DOHH2 (cell line): ENCODE data around the gene VSIG2.

Experiments
- H3F3A ChIP-seq: fragments of 200-600 bp; sonication (generic), shearing (Covaris generic); 2 replicates; pipeline ENCODE4 v1.6.0; 2016; ENCODE audit warnings: antibody characterized with exemption, mild to moderate bottlenecking; ENCODE audit not compliant: control insufficient read depth, insufficient read depth
- H3K27ac ChIP-seq: fragments of 200-600 bp; sonication (generic); 2 replicates; pipeline ENCODE4 v1.5.1; 2014; ENCODE audit warnings: low read depth, mild to moderate bottlenecking, low read length, moderate library complexity
- H3K27me3 ChIP-seq: fragments of 200-600 bp; sonication (generic); 2 replicates; pipeline ENCODE4 v1.6.1; 2014; ENCODE audit warnings: mild to moderate bottlenecking, low read length, mixed read lengths; ENCODE audit not compliant: control insufficient read depth
- H3K36me3 ChIP-seq: fragments of 200-600 bp; sonication (generic); 2 replicates; pipeline ENCODE4 v1.6.1; 2014; ENCODE audit warnings: mild to moderate bottlenecking, low read length, moderate library complexity, mixed read lengths; ENCODE audit not compliant: control insufficient read depth
- H3K4me1 ChIP-seq: fragments of 200-600 bp; sonication (generic); 2 replicates; pipeline ENCODE4 v1.6.1; 2014; ENCODE audit warnings: mild to moderate bottlenecking, low read length, mixed read lengths; ENCODE audit not compliant: control insufficient read depth
- H3K4me2 ChIP-seq: fragments of 200-600 bp; sonication (generic); 2 replicates; pipeline ENCODE4 v1.6.0; 2014; ENCODE audit warnings: mild to moderate bottlenecking, low read length, moderate library complexity
- H3K4me3 ChIP-seq: fragments of 200-600 bp; sonication (generic); 2 replicates; pipeline ENCODE4 v1.5.1; 2014; ENCODE audit warnings: mild to moderate bottlenecking, low read length, mixed read lengths
- H3K79me2 ChIP-seq: fragments of 200-600 bp; sonication (generic); 2 replicates; pipeline ENCODE4 v1.6.1; 2014; ENCODE audit warnings: mild to moderate bottlenecking, low read length, mixed read lengths; ENCODE audit not compliant: control insufficient read depth
- H3K9me2 ChIP-seq: fragments of 200-600 bp; sonication (generic); replicated peaks from 2 replicates; pipeline ENCODE4 v1.6.1; 2014; ENCODE audit warnings: mild to moderate bottlenecking, low read length, mixed read lengths; ENCODE audit not compliant: control insufficient read depth
- H3K9me3 ChIP-seq: fragments of 200-600 bp; sonication (generic); 2 replicates; pipeline ENCODE4 v1.6.1; 2014; ENCODE audit warnings: antibody characterized with exemption, low read length, mixed read lengths; ENCODE audit not compliant: control insufficient read depth, insufficient read depth
- H4K20me1 ChIP-seq: fragments of 200-600 bp; sonication (generic); 2 replicates; pipeline ENCODE4 v1.6.0; 2014; ENCODE audit warnings: low read depth, mild to moderate bottlenecking, antibody characterized with exemption, low read length, moderate library complexity; ENCODE audit not compliant: control insufficient read depth, insufficient read depth
- EZH2phosphoT487 ChIP-seq: fragments of 200-600 bp; sonication (generic); IDR thresholded peaks from 2 replicates; pipeline ENCODE4 v1.6.1; 2017; ENCODE audit warnings: borderline replicate concordance, mild to moderate bottlenecking, antibody characterized with exemption, low read length, moderate library complexity, mixed read lengths
- TF ChIP-seq, protein P1 (sequence below): fragments of 200-600 bp; sonication (generic); IDR thresholded peaks from one replicate; pipeline ENCODE4 v1.5.1; 2014; ENCODE audit warnings: antibody characterized with exemption, mild to moderate bottlenecking, low read depth, low read length; ENCODE audit not compliant: poor library complexity, severe bottlenecking

Gene VSIG2

DNA sequence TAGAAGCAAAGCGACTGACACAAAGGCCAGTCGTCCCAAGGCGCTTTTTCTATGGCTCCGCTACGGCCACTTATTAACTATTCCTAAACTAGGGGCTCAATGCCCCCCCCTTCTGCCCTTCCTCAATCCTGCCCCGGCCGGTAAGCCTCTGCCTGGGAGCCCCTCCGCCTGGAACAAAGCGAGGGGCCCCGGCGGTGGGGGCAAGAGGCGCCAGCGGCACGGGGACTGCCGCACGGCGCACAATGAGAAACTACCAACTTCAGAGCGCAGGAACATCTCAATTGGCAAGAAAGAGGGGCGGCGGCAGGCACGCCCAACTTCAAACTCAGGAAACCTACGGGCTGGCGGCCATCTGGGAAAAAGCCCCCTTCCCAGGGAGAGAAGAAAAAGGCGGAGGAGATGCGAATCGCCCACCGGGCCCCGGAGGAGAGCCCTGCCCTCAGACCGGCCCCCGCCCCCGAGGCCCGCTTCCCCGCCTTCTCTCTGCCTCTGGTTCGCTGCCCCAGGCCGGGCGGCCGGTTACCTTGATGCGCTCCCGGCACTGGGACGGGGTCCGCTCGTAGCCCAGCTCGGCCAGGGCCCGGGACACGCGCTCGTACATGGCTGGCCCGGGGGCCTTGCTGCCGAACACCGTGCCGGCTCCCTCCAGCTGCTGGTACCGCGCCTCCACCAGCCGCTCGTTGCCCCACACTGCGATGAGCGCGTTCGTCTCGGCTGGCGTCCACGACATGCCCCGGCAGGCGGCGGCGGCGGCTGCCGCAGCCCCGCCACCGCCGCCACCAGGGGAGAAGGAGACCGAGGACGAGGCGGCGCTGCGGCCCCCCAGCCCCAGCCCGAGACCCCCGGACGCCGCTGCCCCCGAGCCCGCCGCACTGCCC is 47.5 kb upstream of the VSIG2 start:
- H3K9me3 ChIP-seq = no peaks in the 10 kb centered on the region
- H3K36me3 ChIP-seq = peaks cover 4% of the 10 kb centered on the region
- H4K20me1 ChIP-seq = peaks cover 6% of the 10 kb centered on the region; the same call in 1 of the 2 replicates
- TF ChIP-seq EZH2phosphoT487 = no peak
- TF ChIP-seq, protein P1, sequence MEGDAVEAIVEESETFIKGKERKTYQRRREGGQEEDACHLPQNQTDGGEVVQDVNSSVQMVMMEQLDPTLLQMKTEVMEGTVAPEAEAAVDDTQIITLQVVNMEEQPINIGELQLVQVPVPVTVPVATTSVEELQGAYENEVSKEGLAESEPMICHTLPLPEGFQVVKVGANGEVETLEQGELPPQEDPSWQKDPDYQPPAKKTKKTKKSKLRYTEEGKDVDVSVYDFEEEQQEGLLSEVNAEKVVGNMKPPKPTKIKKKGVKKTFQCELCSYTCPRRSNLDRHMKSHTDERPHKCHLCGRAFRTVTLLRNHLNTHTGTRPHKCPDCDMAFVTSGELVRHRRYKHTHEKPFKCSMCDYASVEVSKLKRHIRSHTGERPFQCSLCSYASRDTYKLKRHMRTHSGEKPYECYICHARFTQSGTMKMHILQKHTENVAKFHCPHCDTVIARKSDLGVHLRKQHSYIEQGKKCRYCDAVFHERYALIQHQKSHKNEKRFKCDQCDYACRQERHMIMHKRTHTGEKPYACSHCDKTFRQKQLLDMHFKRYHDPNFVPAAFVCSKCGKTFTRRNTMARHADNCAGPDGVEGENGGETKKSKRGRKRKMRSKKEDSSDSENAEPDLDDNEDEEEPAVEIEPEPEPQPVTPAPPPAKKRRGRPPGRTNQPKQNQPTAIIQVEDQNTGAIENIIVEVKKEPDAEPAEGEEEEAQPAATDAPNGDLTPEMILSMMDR = no peak
- H3K27ac ChIP-seq = peak overlapping the region; percentile 78
- peak overlapping the region; percentile 80 for H3K4me2 ChIP-seq
- H3K79me2 ChIP-seq = peaks cover 60% of the 10 kb centered on the region
- H3K27me3 ChIP-seq = no peaks in the 10 kb centered on the region
- 0 out of 2 replicates have a peak, but pooled peaks cover 2% of the 10 kb centered on the region for H3F3A ChIP-seq
- peaks cover 25% of the 10 kb centered on the region for H3K4me1 ChIP-seq
- peak overlapping the region; percentile 94 for H3K4me3 ChIP-seq
- H3K9me2 ChIP-seq = no peaks in the 10 kb centered on the region

DNA sequence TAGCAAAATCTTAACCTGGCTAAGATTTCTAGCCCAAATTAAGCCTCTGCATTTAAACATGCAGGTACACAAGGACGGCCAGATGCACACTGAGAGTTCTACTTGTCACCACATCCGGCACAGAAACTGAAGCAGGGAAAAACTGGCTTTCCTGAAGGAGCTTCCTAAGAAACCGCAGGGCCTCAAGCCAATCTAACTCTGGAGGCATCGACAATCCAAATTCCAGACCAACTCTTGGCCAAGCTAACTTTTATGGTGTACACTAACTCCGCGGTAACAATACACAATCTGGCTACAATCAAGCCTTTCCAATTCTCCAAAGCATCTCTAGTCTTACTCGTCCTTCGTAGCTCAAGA is 46.9 kb upstream of the VSIG2 start:
- Histone ChIP-seq H3K79me2 (peaks cover 66% of the 10 kb centered on the region), H3K4me1 (peaks cover 30% of the 10 kb centered on the region), H3K9me2 (no peaks in the 10 kb centered on the region), H3K9me3 (no peaks in the 10 kb centered on the region), H3F3A (peaks cover 2% of the 10 kb centered on the region; the same call in 1 of the 2 replicates), H3K4me2 (peak overlapping the region; percentile 80), H4K20me1 (peaks cover 6% of the 10 kb centered on the region; the same call in 1 of the 2 replicates), H3K4me3 (peak overlapping the region; percentile 94), H3K36me3 (peaks cover 4% of the 10 kb centered on the region), H3K27me3 (no peaks in the 10 kb centered on the region), H3K27ac (0 out of 2 replicates have a peak overlapping the region, but pooled peaks have one; percentile 78)
- TF ChIP-seq, protein P1 = no peak
- TF ChIP-seq EZH2phosphoT487 = no peak

GRCh38 chr11:124796312-124796711 is 44.3 kb upstream of the VSIG2 start:
- peaks cover 41% of the 10 kb centered on the region for H3K4me1 ChIP-seq
- H3K27me3 ChIP-seq = no peaks in the 10 kb centered on the region
- no peaks in the 10 kb centered on the region for H3K9me3 ChIP-seq
- H3K27ac ChIP-seq = no peak overlapping the region
- H3K4me2 ChIP-seq = no peak overlapping the region
- peaks cover 23% of the 10 kb centered on the region for H4K20me1 ChIP-seq
- peaks cover 2% of the 10 kb centered on the region; the same call in 1 of the 2 replicates for H3F3A ChIP-seq
- H3K4me3 ChIP-seq = no peak overlapping the region
- no peaks in the 10 kb centered on the region for H3K9me2 ChIP-seq
- peaks cover 93% of the 10 kb centered on the region for H3K79me2 ChIP-seq
- no peak for TF ChIP-seq EZH2phosphoT487
- TF ChIP-seq, protein P1 = no peak
- peaks cover 4% of the 10 kb centered on the region for H3K36me3 ChIP-seq
